Muscle layer of duodenum (tissue), 2 donors: ENCODE measurements around the gene PRDM7.
A peak's percentile ranks its signal among the peaks of the same experiment; 100 is the strongest.
"Not testable (repeated sequence)": the region's sequence is repeated elsewhere in the genome, so short reads cannot be mapped to it uniquely, and the experiment has no call there.

ENCODE experiments used
- H3K27ac ChIP-seq: one replicate; pipeline ENCODE4 v1.7.0; 2013; ENCODE audit warnings: mild to moderate bottlenecking, low read length
- H3K27me3 ChIP-seq: one replicate; pipeline ENCODE4 v1.7.0; 2013; ENCODE audit warnings: low read depth, mild to moderate bottlenecking, control low read depth, low read length
- H3K36me3 ChIP-seq, 2 donors: one replicate each; pipeline ENCODE4 v1.7.0; 2013; ENCODE audit warnings: low read length in 2 of 2, control low read depth in 1 of 2, mild to moderate bottlenecking in 1 of 2; ENCODE audit not compliant: insufficient read depth in 2 of 2, control insufficient read depth in 1 of 2
- H3K4me1 ChIP-seq, 2 donors: one replicate each; pipeline ENCODE4 v1.7.0; 2013; ENCODE audit warnings: low read length in 2 of 2, mild to moderate bottlenecking in 2 of 2, control low read depth in 1 of 2, moderate library complexity in 1 of 2; ENCODE audit not compliant: insufficient read depth in 2 of 2, control insufficient read depth in 1 of 2
- H3K4me3 ChIP-seq, 2 donors: one replicate each; pipeline ENCODE4 v1.7.0; 2013; ENCODE audit warnings: low read length in 2 of 2, low read depth in 1 of 2, mild to moderate bottlenecking in 1 of 2
- H3K9me3 ChIP-seq, 2 donors: one replicate each; pipeline ENCODE4 v1.7.0; 2013; ENCODE audit warnings: low read length in 2 of 2, control low read depth in 1 of 2, mild to moderate bottlenecking in 1 of 2; ENCODE audit not compliant: control insufficient read depth in 1 of 2
- donor health status: healthy.

PRDM7 gene

GRCh38 chr16:90094791-90095190 is 17.7 kb upstream of the PRDM7 start:
- not testable (repeated sequence) for H3K4me3 ChIP-seq, H3K36me3 ChIP-seq, H3K9me3 ChIP-seq, H3K4me1 ChIP-seq, H3K27me3 ChIP-seq, H3K27ac ChIP-seq

- H3K4me1 ChIP-seq, H3K27ac ChIP-seq, H3K9me3 ChIP-seq, H3K27me3 ChIP-seq, H3K4me3 ChIP-seq, H3K36me3 ChIP-seq: not testable (repeated sequence)
These were observed 17.2 kb upstream of the PRDM7 start for GRCh38 chr16:90094296-90094695.

GRCh38 chr16:90093799-90094198 is 16.7 kb upstream of the PRDM7 start:
- not testable (repeated sequence) for H3K36me3 ChIP-seq, H3K9me3 ChIP-seq, H3K4me3 ChIP-seq, H3K4me1 ChIP-seq, H3K27me3 ChIP-seq, H3K27ac ChIP-seq

- H3K9me3 ChIP-seq, H3K27me3 ChIP-seq, H3K4me1 ChIP-seq, H3K27ac ChIP-seq, H3K36me3 ChIP-seq, H3K4me3 ChIP-seq: not testable (repeated sequence)
These were observed 15.7 kb upstream of the PRDM7 start for GRCh38 chr16:90092781-90093180.

GRCh38 chr16:90084215-90084950 is 7.3 kb upstream of the PRDM7 start:
- Histone ChIP-seq H3K27ac (no peak overlapping the region), H3K9me3 (no peaks in the 10 kb centered on the region), H3K27me3 (no peaks in the 10 kb centered on the region), H3K36me3 (no peaks in the 10 kb centered on the region), H3K4me3 (no peak overlapping the region), H3K4me1 (peaks cover 0 to 4% of the 10 kb centered on the region in 2 donors)

- Histone ChIP-seq H3K36me3 (no peaks in the 10 kb centered on the region), H3K27me3 (no peaks in the 10 kb centered on the region), H3K27ac (no peak overlapping the region), H3K4me1 (peaks cover 0 to 8% of the 10 kb centered on the region in 2 donors), H3K4me3 (no peak overlapping the region), H3K9me3 (no peaks in the 10 kb centered on the region)
These were observed 6.0 kb upstream of the PRDM7 start for GRCh38 chr16:90083139-90083538.

- no peak overlapping the region for H3K27ac ChIP-seq
- no peaks in the 10 kb centered on the region for H3K9me3 ChIP-seq
- H3K4me1 ChIP-seq, result peaks cover 4 to 17% of the 10 kb centered on the region in 2 donors
- peak overlapping the region in 1 of 2 donors; percentile 83 for H3K4me3 ChIP-seq
- H3K27me3 ChIP-seq, result no peaks in the 10 kb centered on the region
- no peaks in the 10 kb centered on the region for H3K36me3 ChIP-seq
These were observed 4.5 kb upstream of the PRDM7 start for GRCh38 chr16:90081606-90081970.

GRCh38 chr16:90078579-90078895 is 1.4 kb upstream of the PRDM7 start:
- H3K27me3 ChIP-seq, result no peaks in the 10 kb centered on the region
- H3K36me3 ChIP-seq, result no peaks in the 10 kb centered on the region
- no peaks in the 10 kb centered on the region for H3K9me3 ChIP-seq
- peaks cover 4 to 17% of the 10 kb centered on the region in 2 donors for H3K4me1 ChIP-seq
- no peak overlapping the region for H3K27ac ChIP-seq
- H3K4me3 ChIP-seq, result peak overlapping the region in 1 of 2 donors; percentile 65

- Histone ChIP-seq H3K4me3 (peak overlapping the region; percentile 63 to 65), H3K4me1 (peaks cover 4 to 17% of the 10 kb centered on the region in 2 donors), H3K9me3 (no peaks in the 10 kb centered on the region), H3K27me3 (no peaks in the 10 kb centered on the region), H3K36me3 (no peaks in the 10 kb centered on the region), H3K27ac (no peak overlapping the region)
These were observed 837 bp upstream of the PRDM7 start for GRCh38 chr16:90077757-90078578.

GRCh38 chr16:90072442-90073105 is 4.6 kb downstream of the PRDM7 start:
- Histone ChIP-seq H3K4me1 (peaks cover 3 to 4% of the 10 kb centered on the region in 2 donors), H3K36me3 (no peaks in the 10 kb centered on the region), H3K27me3 (no peaks in the 10 kb centered on the region), H3K9me3 (no peaks in the 10 kb centered on the region), H3K4me3 (no peak overlapping the region), H3K27ac (no peak overlapping the region)

GRCh38 chr16:90070440-90070839 is 6.7 kb downstream of the PRDM7 start:
- no peak overlapping the region for H3K27ac ChIP-seq
- no peaks in the 10 kb centered on the region for H3K27me3 ChIP-seq
- no peaks in the 10 kb centered on the region for H3K9me3 ChIP-seq
- no peaks in the 10 kb centered on the region for H3K36me3 ChIP-seq
- H3K4me1 ChIP-seq, result no peaks in the 10 kb centered on the region
- H3K4me3 ChIP-seq, result no peak overlapping the region
